Measurements from ENCODE around the gene TMEM184A. TPM values are rescaled to one million over a fixed set of nuclear protein-coding genes. Genes with fewer than 3 reads are reported as not detected.

TMEM184A gene
- total and polyA plus RNA-seq, 2 experiments from 2014 or later = 0.18 to 0.66 TPM

DNA sequence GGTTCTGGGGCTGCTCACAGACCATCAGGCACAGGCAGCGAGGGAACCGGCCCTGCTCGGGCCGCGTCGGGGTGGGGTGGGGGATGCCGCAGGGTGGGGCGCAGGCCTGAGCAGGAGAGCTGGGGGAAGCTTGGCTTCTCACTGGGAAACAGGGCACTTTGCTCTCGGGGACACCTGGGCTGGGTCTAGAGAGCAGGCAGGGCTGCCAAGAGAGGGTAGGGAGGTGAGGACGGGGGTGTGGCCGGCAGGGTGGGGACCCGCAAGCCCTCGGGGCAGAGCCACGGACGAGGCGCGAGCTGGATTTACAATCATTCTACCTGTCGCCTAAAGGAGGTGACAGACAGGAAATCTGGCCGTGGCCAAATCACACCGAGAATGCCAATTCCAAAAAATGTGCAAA lies 62.9 kb downstream of the TMEM184A start (continued):
- no peak for TF ChIP-seq ZNF462 (CRISPR knock-in tag; IDR thresholded peaks at IDR 0.05)
- no peak for TF ChIP-seq JUNB (IDR thresholded peaks at IDR 0.05; ENCODE audit: unreplicated experiment)

- H3K4me3 ChIP-seq = no peak overlapping the region
- Mint-ChIP-seq H3K36me3 (ENCODE audit: low read depth) (peaks cover 44% of the 10 kb centered on the region), H3K27ac (no peak overlapping the region), H3K9me3 (no peaks in the 10 kb centered on the region), H3K4me3 (no peak overlapping the region), H3K4me1 (no peaks in the 10 kb centered on the region), H3K27me3 (ENCODE audit: insufficient read depth, low read depth, poor library complexity) (peaks cover 4% of the 10 kb centered on the region)
- no peak overlapping the region for H2AFZ ChIP-seq
- DNase-seq (ENCODE audit: low spot score) (no peak), ATAC-seq (no peak)
- no peaks in the 10 kb centered on the region for H3F3A ChIP-seq (replicated peaks; ENCODE audit: low read depth)
- no peaks in the 10 kb centered on the region for H3K4me1 ChIP-seq (ENCODE audit: insufficient read depth)
- TF ChIP-seq NANOG (IDR thresholded peaks at IDR 0.05; ENCODE audit: borderline replicate concordance) = no peak
- no peak for TF ChIP-seq STAT1 (IDR thresholded peaks at IDR 0.05; ENCODE audit: unreplicated experiment)
- no peak for TF ChIP-seq POLR2AphosphoS5 (IDR thresholded peaks at IDR 0.05; ENCODE audit: low read depth)
- TF ChIP-seq EZH2 (IDR thresholded peaks at IDR 0.05; ENCODE audit: low read depth, unreplicated experiment) = no peak
- TF ChIP-seq JUNB (IDR thresholded peaks at IDR 0.05; ENCODE audit: unreplicated experiment) = no peak
- no peak for TF ChIP-seq ZNF114 (CRISPR knock-in tag; IDR thresholded peaks at IDR 0.05)
- no peak for TF ChIP-seq EZH2phosphoT487 (IDR thresholded peaks at IDR 0.05; ENCODE audit: unreplicated experiment)
- H3K79me2 ChIP-seq (replicated peaks; ENCODE audit: insufficient read depth) = no peaks in the 10 kb centered on the region
- H4K20me1 ChIP-seq (replicated peaks; ENCODE audit: insufficient read depth) = peaks cover 4% of the 10 kb centered on the region; the same call in 1 of the 2 replicates
- no peaks in the 10 kb centered on the region for H3K9me2 ChIP-seq (ENCODE audit: insufficient read depth)
- H3K36me3 ChIP-seq (ENCODE audit: insufficient read depth) = peaks cover 4% of the 10 kb centered on the region; the same call in 1 of the 2 replicates
- no peak overlapping the region for H3K4me2 ChIP-seq
- no peak overlapping the region for H3K27ac ChIP-seq (ENCODE audit: low read depth)
- no peaks in the 10 kb centered on the region for H3K27me3 ChIP-seq (ENCODE audit: insufficient read depth)
Observed at GRCh38 chr7:1492640-1493039, 63.4 kb downstream of the TMEM184A start.

Other genes with a start within 250 kb of the TMEM184A start
- 11.8 and 13.0 TPM in 2 replicates for gene MICALL2, start 96.7 kb downstream of the TMEM184A start, total RNA-seq (2014; rRNA removed; shearing (Covaris generic))
- gene MICALL2, start 96.7 kb downstream of the TMEM184A start, polyA plus RNA-seq (2016; fragmentation: Nextera tagmentation; extraction: Ambion mirVana) = 6.3 and 7.0 TPM in 2 replicates
- gene INTS1, start 51.8 kb downstream of the TMEM184A start, total RNA-seq (2014; rRNA removed; shearing (Covaris generic)) = 81.1 and 111 TPM in 2 replicates
- gene INTS1, start 51.8 kb downstream of the TMEM184A start, polyA plus RNA-seq (2016; fragmentation: Nextera tagmentation; extraction: Ambion mirVana) = 31.4 and 35.1 TPM in 2 replicates
- gene MAFK, start 25.5 kb downstream of the TMEM184A start, total RNA-seq (2014; rRNA removed; shearing (Covaris generic)) = 14.2 and 19.3 TPM in 2 replicates
- 4.4 and 5.1 TPM in 2 replicates for gene MAFK, start 25.5 kb downstream of the TMEM184A start, polyA plus RNA-seq (2016; fragmentation: Nextera tagmentation; extraction: Ambion mirVana)
- 28.3 and 32.0 TPM in 2 replicates for gene PSMG3, start 13.8 kb upstream of the TMEM184A start, total RNA-seq (2014; rRNA removed; shearing (Covaris generic))
- 84.8 and 93.6 TPM in 2 replicates for gene PSMG3, start 13.8 kb upstream of the TMEM184A start, polyA plus RNA-seq (2016; fragmentation: Nextera tagmentation; extraction: Ambion mirVana)
- 3.5 and 5.0 TPM in 2 replicates for gene ELFN1, start 114.1 kb upstream of the TMEM184A start, total RNA-seq (2014; rRNA removed; shearing (Covaris generic))
- gene ELFN1, start 114.1 kb upstream of the TMEM184A start, polyA plus RNA-seq (2016; fragmentation: Nextera tagmentation; extraction: Ambion mirVana) = 0.08 and 0.09 TPM in 2 replicates